Ishikawa (cell line): ENCODE data around the gene OR5K2.

Experiments
- CEBPB ChIP-seq: IDR thresholded peaks from 2 replicates; pipeline ENCODE4 v1.6.1; 2012
- CREB1 ChIP-seq: IDR thresholded peaks from 2 replicates; pipeline ENCODE4 v1.6.1; 2012; ENCODE audit warnings: low read depth
- EGR1 ChIP-seq: IDR thresholded peaks from 2 replicates; pipeline ENCODE4 v1.6.1; 2012
- EP300 ChIP-seq: IDR thresholded peaks from 2 replicates; pipeline ENCODE4 v1.6.1; 2012; ENCODE audit warnings: borderline replicate concordance
- FOXM1 ChIP-seq: IDR thresholded peaks from 2 replicates; pipeline ENCODE4 v1.6.1; 2012; ENCODE audit warnings: low read depth, borderline replicate concordance
- NFIC ChIP-seq: IDR thresholded peaks from 2 replicates; pipeline ENCODE4 v1.6.1; 2012
- RAD21 ChIP-seq: IDR thresholded peaks from 2 replicates; pipeline ENCODE4 v1.6.1; 2012; ENCODE audit warnings: low read depth
- REST ChIP-seq: IDR thresholded peaks from 2 replicates; pipeline ENCODE4 v1.6.1; 2012; ENCODE audit warnings: low read depth, mild to moderate bottlenecking
- TAF1 ChIP-seq: IDR thresholded peaks from 2 replicates; pipeline ENCODE4 v1.6.1; 2012; ENCODE audit warnings: low read depth, mild to moderate bottlenecking
- TCF12 ChIP-seq: IDR thresholded peaks from 2 replicates; pipeline ENCODE4 v1.6.1; 2012; ENCODE audit warnings: low read depth
- TEAD4 ChIP-seq: IDR thresholded peaks from 2 replicates; pipeline ENCODE4 v1.6.1; 2012
- YY1 ChIP-seq: IDR thresholded peaks from 2 replicates; pipeline ENCODE4 v1.6.1; 2012; ENCODE audit warnings: low read depth
- ZBTB7A ChIP-seq: IDR thresholded peaks from 2 replicates; pipeline ENCODE4 v1.6.1; 2012; ENCODE audit warnings: low read depth
- TF ChIP-seq, protein P1 (sequence below): IDR thresholded peaks from 2 replicates; pipeline ENCODE4 v1.6.1; 2012
- TF ChIP-seq, protein P2 (sequence below): IDR thresholded peaks from 2 replicates; pipeline ENCODE4 v1.6.1; 2012

Gene OR5K2

GRCh38 chr3:98482717-98483482 lies 14.6 kb upstream of the OR5K2 start:
- TF ChIP-seq CREB1: no peak
- no peak for TF ChIP-seq REST
- TF ChIP-seq TEAD4: no peak
- TF ChIP-seq TAF1: no peak
- no peak for TF ChIP-seq FOXM1
- no peak for TF ChIP-seq EP300
- TF ChIP-seq, protein P1, sequence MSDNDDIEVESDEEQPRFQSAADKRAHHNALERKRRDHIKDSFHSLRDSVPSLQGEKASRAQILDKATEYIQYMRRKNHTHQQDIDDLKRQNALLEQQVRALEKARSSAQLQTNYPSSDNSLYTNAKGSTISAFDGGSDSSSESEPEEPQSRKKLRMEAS: no peak
- TF ChIP-seq CEBPB: no peak
- TF ChIP-seq, protein P2, sequence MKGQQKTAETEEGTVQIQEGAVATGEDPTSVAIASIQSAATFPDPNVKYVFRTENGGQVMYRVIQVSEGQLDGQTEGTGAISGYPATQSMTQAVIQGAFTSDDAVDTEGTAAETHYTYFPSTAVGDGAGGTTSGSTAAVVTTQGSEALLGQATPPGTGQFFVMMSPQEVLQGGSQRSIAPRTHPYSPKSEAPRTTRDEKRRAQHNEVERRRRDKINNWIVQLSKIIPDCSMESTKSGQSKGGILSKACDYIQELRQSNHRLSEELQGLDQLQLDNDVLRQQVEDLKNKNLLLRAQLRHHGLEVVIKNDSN: no peak
- no peak for TF ChIP-seq YY1
- no peak for TF ChIP-seq RAD21
- no peak for TF ChIP-seq TCF12
- no peak for TF ChIP-seq EGR1
- no peak for TF ChIP-seq ZBTB7A

DNA sequence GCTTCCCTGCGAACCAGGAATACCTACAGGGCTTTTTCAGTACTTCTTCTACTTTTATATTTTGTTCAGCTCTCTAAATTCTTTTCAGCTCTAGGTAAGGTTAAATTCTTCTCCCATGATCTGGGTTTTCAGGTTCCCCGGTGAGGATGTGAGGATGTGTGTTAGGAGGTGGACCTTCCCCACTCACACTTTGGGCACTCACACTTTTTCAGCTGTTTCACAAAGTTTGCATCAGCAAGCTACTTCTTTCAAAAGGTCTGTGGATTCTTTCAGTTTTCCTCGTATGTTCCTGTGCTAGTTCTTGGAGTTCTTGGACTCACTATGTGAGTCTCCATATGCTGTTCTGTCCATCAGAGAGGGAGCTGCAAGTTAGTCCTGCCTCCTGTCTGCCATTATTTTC lies 13.9 kb upstream of the OR5K2 start:
- TF ChIP-seq EP300 (no peak), REST (no peak), ZBTB7A (no peak), TCF12 (no peak), FOXM1 (no peak), EGR1 (no peak), RAD21 (no peak), TEAD4 (no peak), CREB1 (no peak), NFIC (no peak), TAF1 (no peak)

DNA sequence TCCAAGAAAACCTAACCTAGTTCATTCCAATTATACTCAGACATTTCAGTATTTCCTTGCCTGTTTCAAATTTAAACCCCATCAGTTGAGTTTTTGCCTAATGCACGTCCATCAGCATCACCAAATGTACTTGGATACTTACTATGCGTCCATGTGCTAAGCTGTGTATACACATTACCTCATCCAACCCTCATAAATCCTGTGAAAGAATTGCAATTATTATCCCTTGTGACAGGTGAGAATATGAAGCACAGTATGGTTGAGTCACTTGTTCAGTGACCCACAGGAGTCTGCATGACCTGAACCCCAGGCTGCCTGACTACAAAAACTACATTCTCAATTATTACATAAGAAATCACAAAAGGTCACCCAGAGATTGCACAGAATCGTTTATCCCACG lies 2.5 kb downstream of the OR5K2 start:
- no peak for TF ChIP-seq TCF12
- no peak for TF ChIP-seq NFIC
- TF ChIP-seq EGR1: no peak
- TF ChIP-seq FOXM1: no peak
- no peak for TF ChIP-seq REST
- TF ChIP-seq, protein P1: no peak
- no peak for TF ChIP-seq CREB1
- TF ChIP-seq YY1: no peak
- no peak for TF ChIP-seq ZBTB7A

DNA sequence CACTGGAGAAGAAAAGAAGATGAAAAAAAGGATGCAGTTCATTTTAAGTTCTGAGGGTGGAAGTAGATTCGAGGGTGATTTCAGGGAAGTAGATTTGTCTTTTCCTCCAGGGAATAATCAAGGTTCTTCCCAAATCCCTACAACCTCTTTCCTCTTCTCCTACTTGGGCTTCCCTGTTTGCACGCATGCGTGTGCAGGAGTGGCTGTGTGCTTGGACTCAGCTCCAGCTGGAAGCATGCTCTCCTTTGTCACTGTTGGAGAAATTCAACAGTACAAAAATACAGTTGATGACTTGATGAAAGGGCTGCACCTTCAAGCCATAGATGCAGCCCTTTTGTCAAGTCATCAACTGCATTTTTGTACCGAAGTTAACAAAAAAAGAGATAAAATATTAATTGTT lies 3.8 kb downstream of the OR5K2 start:
- TF ChIP-seq ZBTB7A: no peak
- TF ChIP-seq, protein P2: no peak
- no peak for TF ChIP-seq TAF1
- no peak for TF ChIP-seq YY1
- TF ChIP-seq TEAD4: no peak
- TF ChIP-seq, protein P1: no peak
- no peak for TF ChIP-seq EGR1
- no peak for TF ChIP-seq FOXM1
- no peak for TF ChIP-seq TCF12
- TF ChIP-seq CREB1: no peak
- TF ChIP-seq RAD21: no peak
- TF ChIP-seq REST: no peak
- TF ChIP-seq CEBPB: no peak
- TF ChIP-seq EP300: no peak
- TF ChIP-seq NFIC: no peak
